Epithelial cell of prostate (primary cell): ENCODE data around the gene STARD10.

Source experiments
- DNase-seq: peaks from one replicate; pipeline ENCODE4 v3.0.0-alpha.2; 2011; ENCODE audit warnings: low read depth, low spot score
- H3K27ac ChIP-seq: fragments of 450-650 bp; 2 replicates; pipeline ENCODE4 v1.5.1; 2017; ENCODE audit warnings: mild to moderate bottlenecking

STARD10 gene

GRCh38 chr11:72736452-72737069 is 57.3 kb downstream of the STARD10 start:
- peak overlapping the region; percentile 92 for H3K27ac ChIP-seq
- no peak for DNase-seq

DNA sequence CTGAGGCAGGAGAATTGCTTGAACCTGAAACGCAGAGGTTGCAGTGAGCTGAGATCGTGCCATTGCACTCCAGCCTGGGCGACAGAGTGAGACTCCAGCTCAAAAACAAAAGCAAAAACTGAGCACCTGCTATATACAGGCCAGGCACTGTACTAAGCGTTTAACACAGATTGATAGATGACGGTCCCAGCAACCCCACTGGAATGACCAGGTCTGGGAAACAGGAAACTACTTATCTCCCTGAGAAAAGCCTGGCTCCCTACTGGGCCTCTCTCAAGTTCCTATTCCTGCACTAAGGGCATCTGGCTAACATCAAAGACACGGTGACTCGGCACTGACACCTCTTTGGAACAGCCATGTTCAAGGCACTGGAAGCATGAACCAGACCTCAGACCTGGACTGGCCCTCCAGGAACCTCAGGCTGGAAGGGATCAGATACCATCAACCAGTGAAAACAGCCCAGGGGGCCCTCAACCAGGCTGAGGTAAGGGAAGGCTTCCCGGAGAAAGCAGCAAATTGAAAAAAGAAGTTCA is 58.3 kb downstream of the STARD10 start:
- H3K27ac ChIP-seq, result peak overlapping the region; percentile 92
- DNase-seq, result no peak

- H3K27ac ChIP-seq, result no peak overlapping the region
- no peak for DNase-seq
Observed at GRCh38 chr11:72732329-72732728, 61.5 kb downstream of the STARD10 start.

GRCh38 chr11:72730737-72731136 is 63.1 kb downstream of the STARD10 start:
- H3K27ac ChIP-seq, result no peak overlapping the region
- DNase-seq, result no peak

- no peak for DNase-seq
- H3K27ac ChIP-seq, result no peak overlapping the region
Observed at GRCh38 chr11:72730243-72730642, 63.6 kb downstream of the STARD10 start.

- no peak for DNase-seq
- no peak overlapping the region for H3K27ac ChIP-seq
Observed at GRCh38 chr11:72727521-72727920, 66.3 kb downstream of the STARD10 start.

GRCh38 chr11:72726266-72727220 is 67.3 kb downstream of the STARD10 start:
- H3K27ac ChIP-seq, result no peak overlapping the region
- DNase-seq, result no peak

DNA sequence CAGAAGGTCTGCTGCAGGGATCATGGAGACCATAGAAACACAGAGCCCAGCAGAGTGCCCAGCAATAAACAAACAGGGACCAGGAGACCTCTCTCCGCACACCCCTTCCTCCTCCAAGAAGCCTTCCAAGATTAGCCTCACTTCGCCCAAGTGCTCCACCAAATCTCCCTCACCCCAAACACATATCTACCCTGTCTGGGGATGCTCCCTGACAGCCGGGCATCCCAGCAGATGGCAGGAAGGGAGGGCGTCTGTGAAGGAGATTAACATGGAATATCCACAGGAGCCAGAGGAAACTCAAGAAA is 68.2 kb downstream of the STARD10 start:
- no peak for DNase-seq
- no peak overlapping the region for H3K27ac ChIP-seq

DNA sequence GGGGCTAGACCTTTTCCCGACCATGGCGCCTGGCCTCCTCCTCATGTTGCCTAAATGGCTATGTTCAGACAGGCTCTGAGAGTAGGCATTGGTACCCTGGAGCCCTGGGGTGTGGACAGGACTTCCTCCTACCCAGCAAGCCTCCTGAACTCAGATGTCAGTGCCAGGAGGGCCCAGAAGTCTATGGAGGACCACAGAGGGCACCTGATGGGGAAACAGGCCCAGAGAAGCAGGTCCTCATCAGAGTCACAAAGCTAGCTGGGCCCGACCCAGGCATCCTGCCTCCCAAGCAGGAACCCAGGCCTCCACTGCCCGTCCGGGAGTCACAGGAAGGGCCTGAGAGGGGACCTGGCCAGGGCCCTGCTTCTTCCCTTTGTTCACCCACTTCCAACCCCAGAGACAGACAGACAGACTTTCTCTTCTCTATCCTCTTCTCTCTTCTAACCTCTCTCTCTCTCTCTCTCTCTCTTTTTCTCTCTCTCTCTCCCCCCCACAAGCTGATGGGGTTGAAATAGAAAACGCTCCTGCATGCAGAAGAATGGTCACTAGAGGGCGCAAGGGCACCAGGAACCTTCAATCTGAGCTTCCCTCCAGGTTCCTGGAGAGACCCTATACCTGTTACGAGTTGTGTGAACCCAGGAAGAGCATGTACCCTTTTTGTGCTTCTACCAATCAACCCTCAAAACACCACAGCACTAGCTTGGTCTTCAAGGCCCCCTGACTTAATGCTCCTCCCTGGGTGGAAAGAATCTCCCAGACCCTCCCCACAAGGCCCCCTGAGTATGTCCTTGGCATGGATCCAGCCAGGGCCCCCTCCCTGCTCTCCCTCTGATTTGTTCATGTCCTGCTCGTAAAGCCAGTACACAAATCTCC is 68.8 kb downstream of the STARD10 start:
- DNase-seq, result no peak
- H3K27ac ChIP-seq, result no peak overlapping the region

- H3K27ac ChIP-seq, result peak overlapping the region; percentile 84
- no peak for DNase-seq
Observed at GRCh38 chr11:72724021-72724551, 69.8 kb downstream of the STARD10 start.

- no peak for DNase-seq
- peak overlapping the region; percentile 84 for H3K27ac ChIP-seq
Observed at GRCh38 chr11:72723508-72723907, 70.3 kb downstream of the STARD10 start.

GRCh38 chr11:72722050-72722748 is 71.6 kb downstream of the STARD10 start:
- peak overlapping the region; percentile 84 for H3K27ac ChIP-seq
- DNase-seq, result peak; percentile 75

GRCh38 chr11:72721689-72722049 is 72.2 kb downstream of the STARD10 start:
- DNase-seq, result no peak
- peak overlapping the region; percentile 84 for H3K27ac ChIP-seq

DNA sequence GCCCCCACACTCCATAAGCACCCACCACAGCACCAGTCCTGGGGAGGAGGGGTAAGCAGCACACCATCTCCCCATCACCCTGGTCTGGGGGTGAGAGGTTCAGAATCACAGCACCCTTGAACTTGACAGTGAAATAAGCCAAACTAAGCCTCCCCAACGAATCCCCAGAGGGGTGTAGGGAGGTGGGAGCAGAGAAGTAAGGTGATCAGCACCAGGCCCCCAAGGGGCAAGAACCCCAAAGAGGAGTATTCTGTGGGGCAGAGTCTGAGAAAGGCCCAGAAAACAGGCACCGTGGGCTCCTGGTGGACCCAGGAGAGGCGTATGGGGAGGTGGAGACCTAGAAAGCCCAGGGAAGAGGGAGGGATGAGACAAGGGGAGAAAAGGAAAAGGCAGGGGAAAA is 72.6 kb downstream of the STARD10 start:
- peak overlapping the region; percentile 84 for H3K27ac ChIP-seq
- no peak for DNase-seq

- DNase-seq, result no peak
- no peak overlapping the region for H3K27ac ChIP-seq
Observed at GRCh38 chr11:72720784-72721183, 73.1 kb downstream of the STARD10 start.

- no peak for DNase-seq
- H3K27ac ChIP-seq, result no peak overlapping the region
Observed at GRCh38 chr11:72720047-72720446, 73.8 kb downstream of the STARD10 start.

- DNase-seq, result no peak
- H3K27ac ChIP-seq, result no peak overlapping the region
Observed at GRCh38 chr11:72719551-72719950, 74.3 kb downstream of the STARD10 start.

GRCh38 chr11:72719144-72719543 is 74.7 kb downstream of the STARD10 start:
- no peak for DNase-seq
- H3K27ac ChIP-seq, result no peak overlapping the region

GRCh38 chr11:72718101-72718501 is 75.7 kb downstream of the STARD10 start:
- H3K27ac ChIP-seq, result no peak overlapping the region
- DNase-seq, result no peak
